ENCODE data around the gene CRHR2.

The CRHR2 gene

DNA sequence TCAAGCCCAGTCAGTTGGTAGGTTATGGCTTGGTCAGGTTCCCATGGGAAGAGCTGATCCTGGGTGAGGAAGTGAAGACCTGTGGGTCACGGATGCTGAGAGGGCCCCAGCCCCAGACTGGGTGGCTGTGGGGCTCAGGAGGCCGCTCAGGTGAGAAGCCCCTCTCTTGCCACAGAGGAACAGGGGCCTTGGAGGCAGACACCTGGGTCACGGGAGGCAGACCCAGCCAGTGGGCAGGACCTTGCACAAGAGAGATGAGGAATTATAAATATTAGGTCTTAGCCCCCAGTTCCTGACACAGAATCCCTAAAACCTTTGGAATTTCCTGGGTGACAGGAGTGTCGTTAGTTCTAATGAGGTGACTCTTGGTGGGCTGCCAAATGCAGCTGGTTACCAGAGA, 10.6 kb upstream of the CRHR2 start:
- no peak for TF ChIP-seq CTCF (IDR thresholded peaks at IDR 0.05; ENCODE audit: low read depth, low read length)
- H3K4me3 ChIP-seq (ENCODE audit: low read depth, low read length): no peak overlapping the region

DNA sequence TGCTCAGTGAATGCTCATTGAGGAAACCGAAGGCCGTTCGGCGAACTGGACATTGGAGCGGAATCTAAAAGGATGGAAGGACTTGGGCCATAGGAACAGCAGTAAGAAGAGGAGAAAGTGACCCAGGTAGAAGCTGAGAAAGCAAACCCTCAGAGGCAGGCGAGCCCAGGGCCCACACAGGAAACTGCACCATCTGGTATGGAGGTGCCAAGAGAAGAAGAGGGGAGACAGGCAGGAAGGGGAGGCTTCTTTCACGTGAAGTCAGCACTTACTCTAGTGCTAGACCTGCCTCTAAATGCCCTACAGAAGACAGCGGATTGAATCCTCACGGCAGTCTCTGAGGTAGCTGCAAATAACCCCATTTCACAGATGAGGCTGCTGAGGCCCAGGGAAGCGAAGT, 10.2 kb upstream of the CRHR2 start:
- TF ChIP-seq CTCF (IDR thresholded peaks at IDR 0.05; ENCODE audit: low read depth, low read length): no peak

DNA sequence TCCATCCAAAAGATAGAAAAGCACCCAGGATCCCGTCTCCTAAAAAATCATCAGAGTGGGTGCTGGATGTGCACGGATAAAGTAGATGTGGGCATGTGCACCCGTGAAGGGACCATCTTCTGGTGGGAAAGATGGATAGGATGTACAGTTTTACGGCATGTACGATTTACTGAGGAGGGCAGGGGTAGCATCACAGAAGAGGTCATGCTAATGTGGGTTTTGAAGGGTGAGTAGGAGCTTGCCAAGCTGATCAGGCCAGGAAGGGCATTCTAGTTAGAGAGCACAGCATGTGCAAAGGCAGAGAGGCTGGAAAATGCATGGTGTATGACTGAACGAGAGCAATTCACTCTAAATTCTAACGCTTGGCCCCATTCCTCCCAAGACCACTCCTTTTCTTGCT, 7.8 kb upstream of the CRHR2 start:
- no peak overlapping the region for H3K4me3 ChIP-seq (ENCODE audit: low read depth, low read length)
- no peak for TF ChIP-seq CTCF (IDR thresholded peaks at IDR 0.05; ENCODE audit: low read depth, low read length)

More for the DNA sequence above, 10.2 kb upstream of the CRHR2 start:
- no peak overlapping the region for H3K4me3 ChIP-seq (ENCODE audit: low read depth, low read length)

- no peak for TF ChIP-seq CTCF (IDR thresholded peaks at IDR 0.05; ENCODE audit: low read depth, low read length)
- no peak overlapping the region for H3K4me3 ChIP-seq (ENCODE audit: low read depth, low read length)
These were observed 6.5 kb upstream of the CRHR2 start for GRCh38 chr7:30688718-30689221.

- TF ChIP-seq CTCF (IDR thresholded peaks at IDR 0.05; ENCODE audit: low read depth, low read length): no peak
- H3K4me3 ChIP-seq (ENCODE audit: low read depth, low read length): no peak overlapping the region
These were observed 5.3 kb upstream of the CRHR2 start for GRCh38 chr7:30687604-30688003.

- no peak overlapping the region for H3K4me3 ChIP-seq (ENCODE audit: low read depth, low read length)
- no peak for TF ChIP-seq CTCF (IDR thresholded peaks at IDR 0.05; ENCODE audit: low read depth, low read length)
These were observed 2.1 kb upstream of the CRHR2 start for GRCh38 chr7:30684351-30684750.

- H3K4me3 ChIP-seq (ENCODE audit: low read depth, low read length): no peak overlapping the region
- TF ChIP-seq CTCF (IDR thresholded peaks at IDR 0.05; ENCODE audit: low read depth, low read length): no peak
These were observed 1.6 kb upstream of the CRHR2 start for GRCh38 chr7:30683816-30684215.

Data from WI38 (cell line).